ENCODE data around the gene DENND4B.

- TF ChIP-seq CTCF (IDR thresholded peaks at IDR 0.05) (no peak), EZH2phosphoT487 (IDR thresholded peaks at IDR 0.05) (no peak)
Measured at GRCh38 chr1:153995640-153996039, 49.1 kb upstream of the DENND4B start.
